C1 segment of cervical spinal cord (tissue), 14 donors: ENCODE results near the gene VSIR.

Experiments used
- DNase-seq, 14 donors: peaks; one replicate each; lab custom pipeline; 2025; lab: John Stamatoyannopoulos, UW

Gene VSIR

DNA sequence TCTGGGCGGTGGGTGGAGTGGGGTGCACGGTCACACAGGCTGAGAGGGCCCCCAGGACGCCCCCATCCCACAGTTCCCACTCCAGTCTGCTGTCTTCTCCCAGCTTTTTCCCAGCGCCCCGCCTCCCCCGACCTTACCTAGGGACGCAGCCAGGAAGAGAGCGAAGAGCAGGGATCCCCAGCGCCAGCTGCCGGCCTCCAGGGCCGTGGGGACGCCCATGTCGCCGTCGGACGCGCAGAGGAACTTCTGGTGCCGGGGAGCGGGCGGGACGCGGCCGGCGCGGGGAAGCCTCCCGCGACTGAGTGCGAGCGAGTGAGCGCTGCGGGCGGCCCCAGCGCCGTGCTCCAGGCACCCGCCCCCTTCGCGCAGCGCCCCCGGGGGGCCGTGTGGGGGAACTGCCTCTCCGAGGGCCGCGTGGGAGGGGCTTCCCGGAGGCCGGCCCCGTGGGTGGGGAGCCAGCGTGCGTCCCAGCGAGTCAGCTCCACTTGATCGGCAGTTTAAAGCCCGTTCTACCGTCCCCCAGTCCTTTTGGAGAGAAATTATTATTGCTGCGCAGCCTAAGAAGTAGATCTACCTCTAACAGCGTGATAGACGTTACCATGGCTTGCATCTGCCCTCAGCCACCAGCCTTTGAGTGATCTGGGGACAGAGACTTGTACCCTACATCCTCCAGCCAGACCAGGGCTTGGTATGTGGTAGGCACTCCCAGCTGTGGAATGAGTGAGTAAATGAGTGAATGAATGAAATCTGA is at the start of gene VSIR:
Gene VSIR, minus strand, starts transcription at position 300 of the 751 bp plus-strand sequence. Its CDS starts 81 bp downstream, at position 219.
- peak in 11 of 14 donors; percentile 40 to 87 (median 64) for DNase-seq

- DNase-seq, result no peak
Observed at GRCh38 chr10:71821909-71822763, 48.8 kb upstream of the VSIR start.

- no peak for DNase-seq
Observed at GRCh38 chr10:71820966-71821365, 47.6 kb upstream of the VSIR start.

DNA sequence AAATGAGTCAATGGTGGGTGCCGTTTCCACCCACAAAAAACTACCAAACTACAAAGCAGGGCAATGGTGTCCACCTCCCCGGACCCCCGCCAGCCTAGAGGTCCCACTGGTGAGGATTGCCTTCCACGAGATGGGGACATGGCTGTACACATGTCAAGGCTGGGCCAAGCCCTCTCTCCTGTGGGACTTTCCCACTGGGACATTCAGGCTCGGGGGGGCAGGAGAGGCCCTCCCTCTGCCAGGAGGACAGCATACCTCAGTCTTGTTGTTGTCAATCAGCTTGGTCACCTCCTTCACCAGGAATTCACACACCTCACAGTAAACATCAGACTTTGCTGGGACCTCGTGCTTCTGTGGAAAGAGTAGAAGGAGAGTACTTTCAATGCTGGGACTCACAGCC is 46.7 kb upstream of the VSIR start:
- DNase-seq, result no peak

DNA sequence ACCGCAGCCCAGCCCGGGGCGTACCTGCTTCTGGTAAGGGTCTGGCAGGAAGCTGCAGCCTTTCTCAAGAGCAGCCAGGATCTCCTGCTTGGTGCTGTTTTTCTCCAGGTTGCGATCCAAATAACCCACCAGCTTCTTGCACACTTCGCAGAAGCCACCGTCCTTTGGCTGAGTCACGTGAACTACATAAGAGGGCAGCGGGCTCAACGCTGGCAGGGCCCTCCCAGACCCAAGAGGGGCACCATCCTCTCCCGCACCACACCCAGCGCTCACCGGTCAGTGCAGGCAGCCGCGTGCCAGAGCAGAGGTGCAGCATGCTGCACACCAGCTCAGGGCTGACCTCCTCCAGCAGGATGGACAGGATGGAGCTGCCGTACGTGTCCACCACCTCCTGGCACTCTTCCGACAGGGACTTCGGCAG is 46.1 kb upstream of the VSIR start:
- DNase-seq, result no peak

DNA sequence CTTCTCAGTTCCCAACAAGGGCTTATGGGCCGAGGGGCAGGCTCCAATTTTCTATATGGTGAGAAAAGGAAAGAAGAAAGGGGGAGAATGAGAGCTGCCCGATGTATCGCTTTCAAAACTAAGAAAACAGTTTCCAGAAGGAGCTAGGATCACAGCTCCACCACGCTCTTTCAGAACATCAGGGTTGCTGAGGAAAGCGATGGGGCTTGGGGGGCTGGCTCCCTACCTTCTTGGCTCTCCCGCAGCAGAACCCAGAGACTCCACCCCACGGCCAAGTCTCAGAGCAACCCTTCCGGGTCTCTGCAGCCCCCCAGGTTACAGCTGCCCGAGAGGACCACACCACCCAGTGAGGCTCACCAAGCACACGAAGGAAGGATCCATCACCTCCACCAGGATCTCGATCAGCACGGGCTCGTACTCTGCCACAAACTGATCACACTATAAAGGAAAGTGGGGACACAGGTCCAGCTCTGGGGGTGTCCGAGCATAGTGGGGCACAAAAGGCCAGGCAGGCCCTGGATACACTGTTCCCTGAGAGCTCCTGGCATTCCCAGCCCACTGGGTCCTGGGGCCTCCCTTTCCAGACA is 45.4 kb upstream of the VSIR start:
- DNase-seq, result no peak

DNA sequence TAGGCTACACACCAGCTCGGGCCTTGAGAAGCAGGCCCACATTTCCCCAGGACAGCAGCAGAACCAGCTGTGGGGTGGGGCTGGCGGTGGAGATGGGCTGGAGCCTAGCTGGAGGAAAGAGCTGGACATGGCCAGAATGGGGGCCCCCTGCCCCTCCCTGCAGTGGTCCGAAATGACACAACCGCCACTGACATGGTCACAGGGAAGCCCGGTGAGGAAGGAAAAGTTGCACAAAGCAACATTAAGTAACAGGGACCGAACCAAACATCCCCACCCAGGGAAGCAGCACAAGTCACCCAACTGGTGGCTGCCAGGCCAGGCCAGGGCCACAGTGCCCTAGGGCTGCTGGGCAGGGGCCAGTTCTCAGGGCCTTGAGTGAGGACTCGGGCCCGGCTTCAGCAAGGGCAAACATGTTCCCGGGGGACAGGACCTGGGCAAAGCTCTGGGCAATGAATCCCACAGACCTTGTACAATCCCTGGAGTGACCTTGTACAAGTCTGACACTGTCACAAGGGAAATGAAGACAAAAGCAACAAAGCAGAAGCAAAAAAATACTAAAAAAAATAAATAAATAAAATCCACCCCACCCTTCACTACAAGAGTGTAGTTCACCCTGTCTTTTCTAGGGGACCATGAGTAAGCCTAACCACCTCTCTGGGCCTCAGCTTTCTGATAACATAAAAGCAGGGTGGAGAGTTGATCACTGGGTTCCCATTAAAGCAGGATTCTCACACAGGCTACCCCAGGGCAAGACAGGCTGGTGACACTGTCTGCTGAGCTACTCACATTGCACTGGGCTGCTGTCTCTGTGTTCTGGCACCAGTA is 44.7 kb upstream of the VSIR start:
- peak in 1 of 14 donors; percentile 60 for DNase-seq

DNA sequence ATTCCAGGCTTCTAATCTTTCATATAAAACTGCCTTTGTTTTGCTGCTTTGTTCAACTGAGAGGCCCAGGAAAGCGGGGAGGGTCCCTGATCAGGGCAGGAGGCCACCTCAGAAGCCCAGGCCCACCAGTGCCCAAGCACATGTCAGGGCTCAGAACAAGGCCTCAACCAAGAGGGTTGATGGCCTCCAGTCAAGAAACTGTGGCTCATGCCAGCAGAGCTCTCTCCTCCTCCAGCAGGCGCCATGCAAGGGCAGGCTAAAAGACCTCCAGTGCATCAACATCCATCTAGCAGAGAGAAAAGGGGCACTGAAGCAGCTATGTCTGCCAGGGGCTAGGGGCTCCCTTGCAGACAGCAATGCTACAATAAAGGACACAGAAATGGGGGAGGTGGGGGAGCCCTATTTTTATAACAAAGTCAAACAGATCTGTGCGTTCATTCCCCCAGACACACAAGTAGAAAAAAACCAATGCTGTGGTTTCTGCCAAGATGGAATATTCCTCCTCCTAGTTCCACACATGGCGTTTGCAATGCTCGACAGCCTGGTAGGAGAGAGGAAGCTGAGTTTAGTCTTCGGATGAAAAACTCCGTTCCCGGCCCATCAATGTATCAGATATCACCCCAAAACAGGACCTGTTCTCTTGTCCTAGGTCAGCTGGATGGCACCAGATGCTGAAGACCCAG is 43.8 kb upstream of the VSIR start:
- peak in 1 of 14 donors; percentile 23 for DNase-seq

- peak in 1 of 14 donors; percentile 12 for DNase-seq
Observed at GRCh38 chr10:71816421-71816851, 43.1 kb upstream of the VSIR start.

- DNase-seq, result no peak
Observed at GRCh38 chr10:71815515-71816130, 42.3 kb upstream of the VSIR start.

- no peak for DNase-seq
Observed at GRCh38 chr10:71814922-71815411, 41.6 kb upstream of the VSIR start.

DNA sequence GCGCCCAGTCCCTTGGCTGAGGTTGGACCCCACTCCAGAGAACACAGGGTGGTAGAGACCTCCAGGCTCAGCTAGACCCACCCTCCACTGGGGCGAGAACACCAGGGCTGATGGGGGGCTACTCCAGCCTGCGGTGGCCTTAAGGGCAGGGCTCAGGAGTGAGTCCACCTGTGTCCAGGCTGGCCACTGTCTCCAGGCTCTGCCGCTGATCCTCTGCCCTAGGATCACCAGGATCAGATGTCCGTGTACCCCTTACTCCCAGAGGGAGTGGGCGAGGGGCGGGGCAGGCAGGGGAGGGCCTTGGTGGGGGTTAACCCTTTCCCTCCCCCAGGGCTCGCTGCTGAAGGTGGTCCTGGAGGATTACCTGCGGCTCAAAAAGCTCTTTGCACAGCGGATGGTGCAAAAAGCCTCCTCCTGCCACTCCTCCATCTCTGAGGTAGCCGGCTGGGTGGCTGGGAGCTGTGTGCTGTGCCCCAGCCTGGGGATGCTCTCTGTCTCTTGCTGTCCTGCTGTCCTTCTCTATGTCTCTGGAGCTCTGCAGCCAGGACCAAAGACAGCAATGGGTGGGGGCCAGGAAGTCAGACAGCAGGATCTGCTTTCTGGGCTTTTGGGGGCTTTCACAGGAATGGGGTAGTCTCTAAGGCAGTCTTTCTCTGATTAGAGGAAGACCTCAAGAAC is 39.7 kb upstream of the VSIR start:
- DNase-seq, result no peak

DNA sequence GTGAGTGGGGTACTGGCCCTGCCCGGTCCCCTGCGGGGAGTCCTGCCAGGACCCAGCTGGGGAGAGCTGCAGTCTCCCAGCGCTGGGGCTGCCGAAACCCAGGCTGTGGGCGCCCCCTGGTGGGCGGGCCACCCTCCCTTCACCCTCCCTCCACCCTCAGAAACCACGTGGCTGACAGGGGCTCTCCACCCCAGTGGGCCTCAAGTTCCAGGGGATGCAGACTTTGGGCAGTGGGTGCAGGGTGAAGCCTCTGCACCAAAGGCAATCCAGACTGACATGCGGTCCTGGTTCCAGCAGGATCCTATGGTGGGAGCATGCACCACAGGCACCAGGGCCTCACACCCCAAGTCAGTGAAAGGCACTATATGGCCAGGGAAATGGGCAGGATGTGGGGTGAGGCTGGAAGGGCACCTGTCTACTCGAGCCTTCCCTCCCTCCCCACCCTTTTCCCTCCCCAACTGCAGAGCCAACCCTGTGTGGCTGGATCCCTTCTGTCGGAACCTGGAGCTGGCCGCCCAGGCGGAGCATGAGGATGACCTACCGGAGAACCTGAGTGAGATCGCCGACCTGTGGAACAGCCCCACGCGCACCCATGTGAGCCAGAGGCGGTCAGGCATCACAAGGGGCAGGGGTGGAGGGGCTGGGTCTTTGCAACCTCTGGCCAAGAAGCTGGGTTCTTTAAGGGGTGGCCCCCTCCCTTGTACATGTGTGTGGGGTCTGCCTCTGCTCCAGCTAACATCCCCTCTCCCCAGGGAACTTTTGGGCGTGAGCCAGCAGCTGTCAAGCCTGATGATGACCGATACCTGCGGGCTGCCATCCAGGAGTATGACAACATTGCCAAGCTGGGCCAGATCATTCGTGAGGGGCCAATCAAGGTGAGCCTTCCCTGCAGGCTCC is 38.9 kb upstream of the VSIR start:
- peak in 10 of 14 donors; percentile 24 to 82 (median 58) for DNase-seq

DNA sequence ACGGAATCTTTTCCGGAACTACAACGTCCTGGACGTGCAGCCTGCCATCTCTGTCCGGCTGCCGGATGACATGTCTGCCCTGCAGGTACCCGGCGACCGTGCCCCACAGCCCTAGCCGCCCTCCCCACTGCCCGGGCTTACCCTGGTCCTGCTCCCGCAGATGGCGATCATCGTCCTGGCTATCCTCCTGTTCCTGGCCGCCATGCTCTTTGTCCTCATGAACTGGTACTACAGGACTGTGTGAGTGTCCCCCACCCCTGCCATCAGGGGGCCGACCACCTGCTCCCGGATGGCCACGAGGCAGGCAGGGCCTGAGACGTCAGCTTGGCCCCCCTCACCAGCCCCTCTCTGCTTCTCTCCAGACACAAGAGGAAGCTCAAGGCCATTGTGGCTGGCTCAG is 38.0 kb upstream of the VSIR start:
- DNase-seq, result no peak

DNA sequence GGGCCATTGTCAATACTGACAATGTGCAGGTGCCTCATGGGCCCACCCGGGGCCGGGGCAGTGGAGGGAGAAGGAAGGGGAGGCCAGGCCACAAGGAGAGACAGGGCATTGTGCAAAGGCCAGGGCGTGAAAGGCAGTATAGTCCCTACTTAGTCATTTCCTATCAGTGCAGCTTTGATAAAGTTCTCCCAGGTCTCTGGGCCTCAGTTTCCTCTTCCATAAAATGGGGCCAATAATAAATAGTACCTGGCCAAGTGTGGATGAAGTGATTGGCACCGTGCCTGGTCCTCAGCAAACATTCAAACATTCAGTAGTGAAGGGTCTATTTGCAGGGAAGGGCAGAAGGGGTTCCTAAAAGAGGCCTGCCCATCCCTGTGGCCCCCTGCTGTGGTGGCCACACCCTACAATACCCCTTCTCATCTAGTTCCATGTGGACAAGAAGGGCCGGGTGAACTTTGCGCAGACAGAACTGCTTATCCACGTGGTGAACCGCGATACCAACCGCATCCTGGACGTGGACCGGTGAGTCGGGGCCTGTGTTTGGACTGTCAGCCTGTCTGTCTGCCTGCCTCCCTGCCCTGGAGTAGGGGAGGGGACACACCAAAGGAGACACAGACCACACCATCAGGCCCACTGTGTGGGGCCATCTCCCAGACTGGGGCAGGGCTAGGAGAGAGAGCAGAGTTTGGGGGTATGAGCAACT is 36.9 kb upstream of the VSIR start:
- DNase-seq, result no peak

GRCh38 chr10:71809628-71810027 is 36.3 kb upstream of the VSIR start:
- DNase-seq, result no peak

DNA sequence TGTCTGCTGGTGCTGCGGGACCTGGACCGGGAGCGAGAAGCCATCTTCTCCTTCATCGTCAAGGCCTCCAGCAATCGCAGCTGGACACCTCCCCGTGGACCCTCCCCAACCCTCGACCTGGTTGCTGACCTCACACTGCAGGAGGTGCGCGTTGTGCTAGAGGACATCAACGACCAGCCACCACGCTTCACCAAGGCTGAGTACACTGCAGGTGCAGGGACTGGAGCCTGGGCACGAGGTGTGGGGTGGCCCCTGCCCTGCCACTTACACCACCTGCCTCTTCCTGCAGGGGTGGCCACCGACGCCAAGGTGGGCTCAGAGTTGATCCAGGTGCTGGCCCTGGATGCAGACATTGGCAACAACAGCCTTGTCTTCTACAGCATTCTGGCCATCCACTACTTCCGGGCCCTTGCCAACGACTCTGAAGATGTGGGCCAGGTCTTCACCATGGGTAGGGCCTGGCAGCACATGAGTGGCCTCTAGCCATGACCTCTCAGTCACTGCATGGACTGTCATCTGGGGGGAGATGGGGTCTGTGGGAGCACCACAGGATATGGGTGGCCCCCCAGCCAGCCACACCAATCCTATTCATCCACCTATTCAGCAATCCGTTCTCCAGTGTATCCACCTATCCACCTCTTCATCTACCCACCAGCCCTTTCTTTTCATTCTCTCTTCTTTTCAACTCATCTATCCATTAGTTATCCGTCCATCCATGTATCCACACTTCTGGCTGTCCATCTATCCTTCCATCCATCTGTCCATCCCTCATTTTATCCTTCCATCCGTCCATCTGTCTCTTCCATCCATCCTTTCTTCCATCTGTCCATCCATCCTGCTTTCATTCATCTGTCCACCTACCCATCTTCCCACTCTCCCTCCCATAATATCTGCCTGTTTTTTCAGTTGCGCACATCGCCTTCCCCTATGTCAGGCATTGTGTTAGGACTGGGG is 34.5 kb upstream of the VSIR start:
- no peak for DNase-seq
